Hepatocyte (in vitro differentiated cells): Measurements from ENCODE around the gene CKAP2.
"Not testable (repeated sequence)": the region's sequence is repeated elsewhere in the genome, so short reads cannot be mapped to it uniquely, and the experiment has no call there.

Experiments used
- CTCF ChIP-seq: fragments of 200-600 bp; sonication (generic); IDR thresholded peaks from 2 replicates; pipeline ENCODE4 v1.5.1; 2016; ENCODE audit warnings: antibody characterized with exemption, mild to moderate bottlenecking; ENCODE audit not compliant: poor library complexity
- EZH2 ChIP-seq: fragments of 200-600 bp; sonication (generic); IDR thresholded peaks from 2 replicates; pipeline ENCODE4 v1.6.1; 2016; ENCODE audit warnings: antibody characterized with exemption, mild to moderate bottlenecking, borderline replicate concordance

- TF ChIP-seq EZH2, CTCF: not testable (repeated sequence)
These were observed 39.0 kb downstream of the CKAP2 start for GRCh38 chr13:52494241-52494640.
